DND-41 (cell line): ENCODE data around the gene SMIM44.

ENCODE experiments used
- CTCF ChIP-seq: IDR thresholded peaks from 2 replicates; pipeline ENCODE4 v1.5.1; 2012; ENCODE audit warnings: borderline replicate concordance, low read length, moderate library complexity, mild to moderate bottlenecking; ENCODE audit not compliant: poor library complexity, severe bottlenecking; ENCODE audit errors: extremely low read depth
- EZH2 ChIP-seq: IDR thresholded peaks from 3 replicates; pipeline ENCODE4 v1.6.1; 2012; ENCODE audit warnings: borderline replicate concordance, low read depth, mild to moderate bottlenecking, moderate library complexity, low read length, inconsistent platforms; ENCODE audit not compliant: severe bottlenecking

GRCh38 chr19:3458229-3459088 is 24.8 kb downstream of the SMIM44 start:
- TF ChIP-seq CTCF (no peak), EZH2 (no peak)
